Small intestine (tissue), 7 donors: ENCODE results near the gene OPALIN. TPM values are rescaled to one million over a fixed set of nuclear protein-coding genes. Genes with fewer than 3 reads are reported as not detected.

Experiments used
- DNase-seq, 2 donors: peaks; one replicate each; pipeline versions ENCODE4 v3.0.0 to v3.0.0-alpha.2; 2013
- FAIRE-seq: peaks from 2 replicates; lab custom pipeline; 2012; peaks lifted over from hg19 to GRCh38; lab: Jason Lieb, UNC
- H3K27ac ChIP-seq, 3 donors: one replicate each; pipeline ENCODE4 v1.5.1; 2013; ENCODE audit warnings: low read length in 2 of 3, mild to moderate bottlenecking in 2 of 3, control low read depth in 1 of 3, inconsistent platforms in 1 of 3, low read depth in 1 of 3, moderate library complexity in 1 of 3
- H3K27me3 ChIP-seq, 3 donors: one replicate each; pipeline ENCODE4 v1.6.1; 2013; ENCODE audit warnings: low read length in 3 of 3, inconsistent platforms in 1 of 3; ENCODE audit not compliant: control insufficient read depth in 3 of 3, insufficient read depth in 3 of 3
- H3K36me3 ChIP-seq, 3 donors: one replicate each; pipeline ENCODE4 v1.6.1; 2013; ENCODE audit warnings: low read length in 3 of 3, inconsistent platforms in 1 of 3, low read depth in 1 of 3, mild to moderate bottlenecking in 1 of 3, moderate library complexity in 1 of 3; ENCODE audit not compliant: control insufficient read depth in 3 of 3, insufficient read depth in 2 of 3
- H3K4me1 ChIP-seq, 3 donors: one replicate each; pipeline ENCODE4 v1.6.1; 2013; ENCODE audit warnings: low read length in 2 of 3, inconsistent platforms in 1 of 3, low read depth in 1 of 3, mild to moderate bottlenecking in 1 of 3, moderate library complexity in 1 of 3; ENCODE audit not compliant: control insufficient read depth in 3 of 3, insufficient read depth in 2 of 3
- H3K4me3 ChIP-seq, 3 donors: one replicate each; pipeline ENCODE4 v1.5.1; 2013; ENCODE audit warnings: low read length in 3 of 3, control low read depth in 1 of 3, inconsistent platforms in 1 of 3, low read depth in 1 of 3, mild to moderate bottlenecking in 1 of 3, moderate library complexity in 1 of 3
- H3K9me3 ChIP-seq, 2 donors: one replicate each; pipeline ENCODE4 v1.6.1; 2013; ENCODE audit warnings: low read depth in 1 of 2, low read length in 1 of 2; ENCODE audit not compliant: control insufficient read depth in 2 of 2, insufficient read depth in 1 of 2
- WGBS, 3 donors: extraction: QIAGEN DNeasy Blood & Tissue Kit; methylation state at CpG; one replicate each; pipeline ENCODE4 v1.1.7; 2013; 5-methylcytosine and 5-hydroxymethylcytosine counted together
- polyA plus RNA-seq, 4 donors: library from polyadenylated mRNA; stranded (reverse) in 3 of 4; unstranded in 1 of 4; fragments of 200-250 nt in 3 of 4; fragments of 120-200 nt in 1 of 4; gene quantifications; one replicate each; pipeline versions ENCODE4 v1.2.1 to v1.2.3, GENCODE V29; 2013
- donor health status: healthy with polysubstance abuse.
- donor health status: control.
- donor health status: control.
- donor health status: Bipolar disorder and iron deficiency.
- donor health status: healthy.

The OPALIN gene
- polyA plus RNA-seq, 4 donors, result not detected

- FAIRE-seq, result no peak
- Histone ChIP-seq H3K36me3 (no peaks in the 10 kb centered on the region), H3K4me3 (no peak overlapping the region), H3K4me1 (peaks cover 0 to 7% (median 0%) of the 10 kb centered on the region in 3 donors), H3K27me3 (peaks cover 0 to 2% (median 0%) of the 10 kb centered on the region in 3 donors), H3K27ac (no peak overlapping the region), H3K9me3 (peaks cover 0 to 3% of the 10 kb centered on the region in 2 donors)
- WGBS, 3 donors, result 33 to 78% (median 57%) methylated on average over 15 of the region's 15 CpGs
- no peak for DNase-seq
Observed at GRCh38 chr10:96378741-96379140, 19.9 kb upstream of the OPALIN start.

- Histone ChIP-seq H3K27ac (no peak overlapping the region), H3K36me3 (no peaks in the 10 kb centered on the region), H3K4me1 (peaks cover 0 to 7% (median 0%) of the 10 kb centered on the region in 3 donors), H3K27me3 (peaks cover 0 to 2% (median 0%) of the 10 kb centered on the region in 3 donors), H3K9me3 (peaks cover 0 to 3% of the 10 kb centered on the region in 2 donors), H3K4me3 (no peak overlapping the region)
- DNase-seq, result no peak
- WGBS, 3 donors, result 67 to 84% (median 70%) methylated on average over 6 of the region's 6 CpGs
- no peak for FAIRE-seq
Observed at GRCh38 chr10:96377816-96378294, 19.1 kb upstream of the OPALIN start.

GRCh38 chr10:96376483-96376882 is 17.7 kb upstream of the OPALIN start:
- Histone ChIP-seq H3K4me3 (no peak overlapping the region), H3K4me1 (peaks cover 0 to 7% (median 0%) of the 10 kb centered on the region in 3 donors), H3K27ac (no peak overlapping the region), H3K27me3 (no peaks in the 10 kb centered on the region), H3K9me3 (no peaks in the 10 kb centered on the region), H3K36me3 (no peaks in the 10 kb centered on the region)
- FAIRE-seq (no peak), DNase-seq (no peak)
- WGBS, 3 donors, result 61 to 72% (median 65%) methylated on average over 7 of the region's 7 CpGs

- H3K4me1 ChIP-seq, result peaks cover 0 to 7% (median 0%) of the 10 kb centered on the region in 3 donors
Observed at GRCh38 chr10:96374985-96375830, 16.4 kb upstream of the OPALIN start.

GRCh38 chr10:96374639-96374984 is 15.8 kb upstream of the OPALIN start:
- Histone ChIP-seq H3K9me3 (no peaks in the 10 kb centered on the region), H3K4me1 (peaks cover 0 to 7% (median 0%) of the 10 kb centered on the region in 3 donors), H3K27ac (no peak overlapping the region), H3K4me3 (peak overlapping the region in 1 of 3 donors; percentile 49), H3K36me3 (no peaks in the 10 kb centered on the region), H3K27me3 (no peaks in the 10 kb centered on the region)
- WGBS, 3 donors, result 26 to 42% (median 39%) methylated on average over 9 of the region's 9 CpGs
- no peak for FAIRE-seq
- peak in 1 of 2 donors; percentile 28 for DNase-seq

More at GRCh38 chr10:96374985-96375830, 16.4 kb upstream of the OPALIN start:
- H3K27me3 ChIP-seq, result no peaks in the 10 kb centered on the region
- H3K4me3 ChIP-seq, result peak overlapping the region in 2 of 3 donors; percentile 38 to 49
- H3K27ac ChIP-seq, result no peak overlapping the region
- H3K36me3 ChIP-seq, result no peaks in the 10 kb centered on the region
- DNase-seq (peak; percentile 93 to 95), FAIRE-seq (no peak)
- no peaks in the 10 kb centered on the region for H3K9me3 ChIP-seq
- WGBS, 3 donors, result 4 to 6% (median 4%) methylated on average over 36 of the region's 36 CpGs

GRCh38 chr10:96374004-96374403 is 15.2 kb upstream of the OPALIN start:
- no peak for FAIRE-seq
- Histone ChIP-seq H3K27ac (no peak overlapping the region), H3K4me3 (no peak overlapping the region), H3K36me3 (no peaks in the 10 kb centered on the region), H3K9me3 (no peaks in the 10 kb centered on the region), H3K27me3 (no peaks in the 10 kb centered on the region), H3K4me1 (peaks cover 0 to 7% (median 0%) of the 10 kb centered on the region in 3 donors)
- DNase-seq, result no peak
- 83 to 91% (median 89%) methylated on average over 5 of the region's 5 CpGs for WGBS, 3 donors

GRCh38 chr10:96371356-96371755 is 12.6 kb upstream of the OPALIN start:
- no peak overlapping the region for H3K27ac ChIP-seq
- H3K9me3 ChIP-seq, result no peaks in the 10 kb centered on the region
- H3K4me3 ChIP-seq, result no peak overlapping the region
- no peaks in the 10 kb centered on the region for H3K27me3 ChIP-seq
- FAIRE-seq (no peak), DNase-seq (no peak)
- WGBS, 3 donors, result 74 to 79% (median 77%) methylated on average over 11 of the region's 11 CpGs
- H3K36me3 ChIP-seq, result no peaks in the 10 kb centered on the region
- H3K4me1 ChIP-seq, result peaks cover 0 to 7% (median 0%) of the 10 kb centered on the region in 3 donors

- Histone ChIP-seq H3K27me3 (no peaks in the 10 kb centered on the region), H3K36me3 (no peaks in the 10 kb centered on the region), H3K4me3 (no peak overlapping the region), H3K9me3 (no peaks in the 10 kb centered on the region), H3K4me1 (peaks cover 0 to 6% (median 0%) of the 10 kb centered on the region in 3 donors), H3K27ac (no peak overlapping the region)
- WGBS, 3 donors, result 31 to 36% (median 33%) methylated on average over 16 of the region's 16 CpGs
- FAIRE-seq (no peak), DNase-seq (peak; percentile 59 to 65)
Observed at GRCh38 chr10:96370584-96371157, 11.9 kb upstream of the OPALIN start.
